CD14-positive monocyte (primary cell): Measurements from ENCODE around the gene RABEPK. TPM values are rescaled to one million over a fixed set of nuclear protein-coding genes. Genes with fewer than 3 reads are reported as not detected.
"Not testable (repeated sequence)": the region's sequence is repeated elsewhere in the genome, so short reads cannot be mapped to it uniquely, and the experiment has no call there.

Experiments used
- DNase-seq, 3 donors: peaks; one replicate each; pipeline ENCODE4 v3.0.0-alpha.2; 2011 to 2022
- H2AFZ ChIP-seq: 2 replicates; pipeline ENCODE4 v1.6.0; 2012; ENCODE audit warnings: mild to moderate bottlenecking, low read depth, low read length, inconsistent platforms; ENCODE audit not compliant: insufficient read depth, poor library complexity, severe bottlenecking
- H3K27ac ChIP-seq, 2 donors: 1 replicate in 1 of 2; 2 replicates in 1 of 2; pipeline ENCODE4 v1.5.1; 2012 to 2013; ENCODE audit warnings: low read length in 2 of 2, control low read depth in 1 of 2, inconsistent platforms in 1 of 2, low read depth in 1 of 2, mild to moderate bottlenecking in 1 of 2
- H3K27me3 ChIP-seq, 2 donors: one replicate each; pipeline versions ENCODE4 v1.6.0 to v1.6.1; 2011 to 2013; ENCODE audit warnings: low read length in 2 of 2; ENCODE audit not compliant: control insufficient read depth in 2 of 2, insufficient read depth in 2 of 2
- H3K36me3 ChIP-seq, 2 donors: replicated peaks in 1 of 2; 1 replicate in 1 of 2; 2 replicates in 1 of 2; pipeline versions ENCODE4 v1.5.1 to v1.6.1; 2012 to 2013; ENCODE audit warnings: low read length in 2 of 2, control low read depth in 1 of 2, inconsistent platforms in 1 of 2, mild to moderate bottlenecking in 1 of 2; ENCODE audit not compliant: insufficient read depth in 2 of 2, control insufficient read depth in 1 of 2
- H3K4me1 ChIP-seq, 2 donors: 1 replicate in 1 of 2; 2 replicates in 1 of 2; pipeline versions ENCODE4 v1.5.1 to v1.6.1; 2012 to 2013; ENCODE audit warnings: low read length in 2 of 2, control low read depth in 1 of 2, inconsistent platforms in 1 of 2, mild to moderate bottlenecking in 1 of 2, moderate library complexity in 1 of 2; ENCODE audit not compliant: insufficient read depth in 2 of 2, control insufficient read depth in 1 of 2
- H3K4me2 ChIP-seq: replicated peaks from 2 replicates; pipeline ENCODE3; 2012; ENCODE audit warnings: low read length, moderate library complexity, mild to moderate bottlenecking; ENCODE audit not compliant: poor library complexity, severe bottlenecking; ENCODE audit errors: extremely low read depth
- H3K4me3 ChIP-seq, 3 experiments: fragments of 200-600 bp in 1 of 3; sonication (generic) in 1 of 3; replicated peaks in 1 of 3; 1 replicate in 2 of 3; 2 replicates in 1 of 3; pipeline ENCODE4 v1.5.1; 2011 to 2013; ENCODE audit warnings: low read length in 3 of 3, mild to moderate bottlenecking in 3 of 3, control low read depth in 2 of 3, low read depth in 2 of 3, inconsistent platforms in 1 of 3, moderate library complexity in 1 of 3
- H3K79me2 ChIP-seq: 2 replicates; pipeline ENCODE4 v1.6.0; 2012; ENCODE audit warnings: mild to moderate bottlenecking, control low read depth, inconsistent platforms, low read length, moderate library complexity; ENCODE audit not compliant: insufficient read depth
- H3K9ac ChIP-seq: 2 replicates; pipeline ENCODE4 v1.6.0; 2017; ENCODE audit warnings: low read length, mild to moderate bottlenecking; ENCODE audit not compliant: insufficient read depth, poor library complexity, severe bottlenecking
- H3K9me3 ChIP-seq, 2 donors: replicated peaks in 1 of 2; 1 replicate in 1 of 2; 2 replicates in 1 of 2; pipeline versions ENCODE4 v1.5.1 to v1.6.1; 2012 to 2013; ENCODE audit warnings: low read length in 2 of 2, control low read depth in 1 of 2; ENCODE audit not compliant: control insufficient read depth in 1 of 2, insufficient read depth in 1 of 2
- H4K20me1 ChIP-seq: 2 replicates; pipeline ENCODE4 v1.6.0; 2012; ENCODE audit warnings: mild to moderate bottlenecking, low read length, control low read depth, moderate library complexity; ENCODE audit not compliant: insufficient read depth
- H3K27ac Mint-ChIP-seq, 7 donors: one replicate each; pipeline ENCODE4 v1.8.0; 2020; ENCODE audit warnings: mild to moderate bottlenecking in 7 of 7, mixed read lengths in 7 of 7, moderate library complexity in 6 of 7, inconsistent platforms in 2 of 7
- H3K27me3 Mint-ChIP-seq, 3 donors: one replicate each; pipeline ENCODE4 v1.8.0; 2021 to 2022; ENCODE audit warnings: low read depth in 3 of 3, mild to moderate bottlenecking in 3 of 3, mixed read lengths in 3 of 3, moderate library complexity in 3 of 3, inconsistent platforms in 1 of 3
- H3K36me3 Mint-ChIP-seq, 2 donors: one replicate each; pipeline ENCODE4 v1.8.0; 2020; ENCODE audit warnings: mixed read lengths in 2 of 2, inconsistent platforms in 1 of 2, mild to moderate bottlenecking in 1 of 2
- H3K4me1 Mint-ChIP-seq: one replicate; pipeline ENCODE4 v1.8.0; 2020; ENCODE audit warnings: mild to moderate bottlenecking, mixed read lengths
- H3K4me3 Mint-ChIP-seq, 2 donors: one replicate each; pipeline ENCODE4 v1.8.0; 2020; ENCODE audit warnings: mild to moderate bottlenecking in 2 of 2, mixed read lengths in 2 of 2, moderate library complexity in 1 of 2
- H3K9me3 Mint-ChIP-seq, 7 donors: one replicate each; pipeline ENCODE4 v1.8.0; 2020 to 2022; ENCODE audit warnings: mixed read lengths in 7 of 7, mild to moderate bottlenecking in 6 of 7, moderate library complexity in 6 of 7, inconsistent platforms in 2 of 7
- CTCF ChIP-seq: fragments of 200-600 bp; IDR thresholded peaks from one replicate; pipeline ENCODE4 v1.8.0; 2022; ENCODE audit warnings: antibody characterized with exemption, mild to moderate bottlenecking
- WGBS: methylation state at CpG from one replicate; pipeline ENCODE4 v1.1.5; 2013; ENCODE audit warnings: missing lambda C conversion rate; ENCODE audit not compliant: insufficient coverage; 5-methylcytosine and 5-hydroxymethylcytosine counted together
- intact Hi-C, 2 donors: fragments of 100-400 bp; cut with micrococcal nuclease; formaldehyde crosslinking; loops; one replicate each; pipeline versions ENCODE4 v1.15.0 to v1.15.1; 2023
- polyA plus RNA-seq, 3 donors: library from polyadenylated mRNA; depleted of rRNA in 1 of 3; unstranded in 2 of 3; stranded (reverse) in 1 of 3; fragments of 300-500 nt in 2 of 3; fragments of >200 nt in 1 of 3; fragmentation: Illumina TruSeq in 2 of 3; gene quantifications; 1 replicate in 2 of 3; 2 replicates in 1 of 3; pipeline ENCODE4 v1.2.3, GENCODE V29; 2012 to 2021

The RABEPK gene
- polyA plus RNA-seq, 3 donors = 9.5 to 18.5 (median 17.5) TPM

- Histone ChIP-seq H3K4me2 (no peak overlapping the region), H3K36me3 (peaks cover 0 to 9% of the 10 kb centered on the region in 2 donors), H3K27me3 (no peaks in the 10 kb centered on the region), H3K9me3 (no peaks in the 10 kb centered on the region), H2AFZ (no peak overlapping the region), H3K79me2 (peaks cover 100% of the 10 kb centered on the region), H3K4me1 (no peaks in the 10 kb centered on the region), H3K4me3 (no peak overlapping the region), H4K20me1 (peaks cover 100% of the 10 kb centered on the region), H3K27ac (no peak overlapping the region), H3K9ac (no peak overlapping the region)
- Mint-ChIP-seq H3K27ac (no peak overlapping the region), H3K27me3 (peaks cover 0 to 4% (median 2%) of the 10 kb centered on the region in 3 donors), H3K4me3 (no peak overlapping the region), H3K4me1 (peaks cover 7% of the 10 kb centered on the region), H3K36me3 (peaks cover 19 to 27% of the 10 kb centered on the region in 2 donors), H3K9me3 (no peaks in the 10 kb centered on the region)
- no peak for TF ChIP-seq CTCF
- 97% methylated on average over 9 of the region's 9 CpGs for WGBS
- no peak for DNase-seq
- intact Hi-C loops = no loop called here
Observed at GRCh38 chr9:125180876-125181275, 19.5 kb upstream of the RABEPK start.

DNA sequence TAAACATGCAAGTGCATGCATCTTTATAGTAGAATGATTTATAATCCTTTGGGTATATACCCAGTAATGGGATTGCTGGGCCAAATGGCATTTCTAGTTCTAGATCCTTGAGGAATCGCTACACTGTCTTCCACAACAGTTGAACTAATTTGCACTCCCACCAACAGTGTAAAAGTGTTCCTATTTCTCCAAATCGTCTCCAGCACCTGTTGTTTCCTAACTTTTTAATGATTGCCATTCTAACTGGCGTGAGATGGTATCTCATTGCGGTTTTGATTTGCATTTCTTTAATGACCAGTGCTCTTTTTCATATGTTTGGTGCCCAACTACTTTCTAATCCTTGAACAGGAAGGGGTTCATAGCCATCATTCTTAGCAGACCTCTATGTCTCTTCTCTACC lies 18.6 kb upstream of the RABEPK start:
- H3K4me2 ChIP-seq, H2AFZ ChIP-seq, DNase-seq, H3K4me1 Mint-ChIP-seq, intact Hi-C loops, H3K4me1 ChIP-seq, H3K36me3 ChIP-seq, H3K9ac ChIP-seq, H3K4me3 Mint-ChIP-seq, H3K27me3 ChIP-seq, H3K4me3 ChIP-seq, H3K9me3 Mint-ChIP-seq, H3K27me3 Mint-ChIP-seq, H3K27ac ChIP-seq, H3K9me3 ChIP-seq: not testable (repeated sequence)
- Mint-ChIP-seq H3K27ac (peak overlapping the region in 1 of 7 donors; percentile 52), H3K36me3 (peaks cover 17 to 26% of the 10 kb centered on the region in 2 donors)
- peaks cover 100% of the 10 kb centered on the region for H3K79me2 ChIP-seq
- 98% methylated on average over 4 of the region's 4 CpGs for WGBS
- peaks cover 100% of the 10 kb centered on the region for H4K20me1 ChIP-seq
